ENCODE data around the gene MIEN1. TPM values are rescaled to one million over a fixed set of nuclear protein-coding genes. Genes with fewer than 3 reads are reported as not detected.

MIEN1 gene
- total and polyA plus RNA-seq, 2 of the 13 experiments (the other 11 are each of a cell fraction or from before 2014, with no cell fraction given) = 40.6 to 56.6 TPM

GRCh38 chr17:39747745-39748144, 17.4 kb upstream of the MIEN1 start (continued):
- TF ChIP-seq MAZ (IDR thresholded peaks at IDR 0.05; ENCODE audit: borderline replicate concordance, low read depth, low read length) (no peak), MAZ (CRISPR knock-in tag; IDR thresholded peaks at IDR 0.05; ENCODE audit: low read depth) (no peak), ZNF800 (CRISPR knock-in tag; IDR thresholded peaks at IDR 0.05) (0 out of 2 replicates have a peak, but pooled peaks have one; percentile 27), MBD4 (IDR thresholded peaks at IDR 0.05; ENCODE audit: borderline replicate concordance, low read length) (no peak), HNRNPL (IDR thresholded peaks at IDR 0.05; ENCODE audit: low read depth, low read length) (no peak), SATB2 (CRISPR knock-in tag; IDR thresholded peaks at IDR 0.05) (no peak), ZNF430 (CRISPR knock-in tag; IDR thresholded peaks at IDR 0.05) (no peak), ZNF605 (CRISPR knock-in tag; IDR thresholded peaks at IDR 0.05) (no peak)

GRCh38 chr17:39746145-39746461, 15.8 kb upstream of the MIEN1 start:
- POLR2A ChIA-PET = no interaction called here
- no peak for TF ChIP-seq ZBTB49 (CRISPR knock-in tag; IDR thresholded peaks at IDR 0.05; ENCODE audit: borderline replicate concordance)
- no peak for TF ChIP-seq ZSCAN25 (CRISPR knock-in tag; IDR thresholded peaks at IDR 0.05)
- TF ChIP-seq ZNF282 (IDR thresholded peaks at IDR 0.05; ENCODE audit: partially characterized antibody) = no peak
- TF ChIP-seq CEBPZ (IDR thresholded peaks at IDR 0.05; ENCODE audit: low read length) = no peak
- no peak for TF ChIP-seq UBTF (CRISPR knock-in tag; IDR thresholded peaks at IDR 0.05)
- TF ChIP-seq RFX3 (CRISPR knock-in tag; IDR thresholded peaks at IDR 0.05) = no peak
- H3K9me3 ChIP-seq (ENCODE audit: low read length) = no peaks in the 10 kb centered on the region
- H3K4me2 ChIP-seq (ENCODE audit: low read depth, low read length) = no peak overlapping the region
- H3K4me3 ChIP-seq (replicated peaks in 1 of 3; ENCODE audit: insufficient read depth in 1 of 3, low read depth in 2 of 3, low read length in 3 of 3) = no peak overlapping the region
- 98% methylated on average over 7 of the region's 7 CpGs for WGBS (ENCODE audit: low lambda C conversion rate)
- CTCF ChIA-PET (ENCODE audit: low intra/inter-chr PET ratio, low total read pairs) = no interaction called here
- no peaks in the 10 kb centered on the region for H3K27me3 ChIP-seq (ENCODE audit: control insufficient read depth in 1 of 2, insufficient read depth in 2 of 2, low read length in 2 of 2)
- peaks cover 12% of the 10 kb centered on the region for H3K79me2 ChIP-seq (ENCODE audit: insufficient read depth, low read length)
- no peak for FAIRE-seq
- in situ Hi-C loops (cut with HindIII; ENCODE audit: extremely low pct_ligation_motif_present, low pct_unique_long_range_greater_than_20kb) = no loop called here
- H3K36me3 ChIP-seq (replicated peaks in 1 of 2; ENCODE audit: control insufficient read depth in 1 of 2, insufficient read depth in 2 of 2, low read length in 2 of 2) = peaks cover 43 to 52% of the 10 kb centered on the region in 2 experiments
- no TSS peak for BruUV-seq (replicated peaks)
- H3K27ac ChIP-seq (ENCODE audit: extremely low read length, insufficient read depth, low read length) = no peak overlapping the region
- H3K4me1 ChIP-seq (ENCODE audit: insufficient read depth, low read length) = peaks cover 43% of the 10 kb centered on the region
- peaks cover 4% of the 10 kb centered on the region; the same call in 1 of the 2 replicates for H4K20me1 ChIP-seq (ENCODE audit: insufficient read depth, low read length)
- no peak for DNase-seq (ENCODE audit: low spot score)
- no peak overlapping the region for H2AFZ ChIP-seq (ENCODE audit: low read length)
- intact Hi-C loops (cut with micrococcal nuclease; ENCODE audit: unreplicated experiment) = no loop called here
- no peak for ATAC-seq
- H3K9ac ChIP-seq (ENCODE audit: insufficient read depth, low read depth, low read length) = no peak overlapping the region

Measured in HepG2 (cell line).